GM19240 (cell line): ENCODE data around the gene TAOK1.
"Not testable (repeated sequence)": the region's sequence is repeated elsewhere in the genome, so short reads cannot be mapped to it uniquely, and the experiment has no call there.

Experiments used
- DNase-seq: peaks from one replicate; pipeline ENCODE4 v3.0.0; 2011; ENCODE audit warnings: low spot score; ENCODE audit not compliant: insufficient read length

The TAOK1 gene

DNA sequence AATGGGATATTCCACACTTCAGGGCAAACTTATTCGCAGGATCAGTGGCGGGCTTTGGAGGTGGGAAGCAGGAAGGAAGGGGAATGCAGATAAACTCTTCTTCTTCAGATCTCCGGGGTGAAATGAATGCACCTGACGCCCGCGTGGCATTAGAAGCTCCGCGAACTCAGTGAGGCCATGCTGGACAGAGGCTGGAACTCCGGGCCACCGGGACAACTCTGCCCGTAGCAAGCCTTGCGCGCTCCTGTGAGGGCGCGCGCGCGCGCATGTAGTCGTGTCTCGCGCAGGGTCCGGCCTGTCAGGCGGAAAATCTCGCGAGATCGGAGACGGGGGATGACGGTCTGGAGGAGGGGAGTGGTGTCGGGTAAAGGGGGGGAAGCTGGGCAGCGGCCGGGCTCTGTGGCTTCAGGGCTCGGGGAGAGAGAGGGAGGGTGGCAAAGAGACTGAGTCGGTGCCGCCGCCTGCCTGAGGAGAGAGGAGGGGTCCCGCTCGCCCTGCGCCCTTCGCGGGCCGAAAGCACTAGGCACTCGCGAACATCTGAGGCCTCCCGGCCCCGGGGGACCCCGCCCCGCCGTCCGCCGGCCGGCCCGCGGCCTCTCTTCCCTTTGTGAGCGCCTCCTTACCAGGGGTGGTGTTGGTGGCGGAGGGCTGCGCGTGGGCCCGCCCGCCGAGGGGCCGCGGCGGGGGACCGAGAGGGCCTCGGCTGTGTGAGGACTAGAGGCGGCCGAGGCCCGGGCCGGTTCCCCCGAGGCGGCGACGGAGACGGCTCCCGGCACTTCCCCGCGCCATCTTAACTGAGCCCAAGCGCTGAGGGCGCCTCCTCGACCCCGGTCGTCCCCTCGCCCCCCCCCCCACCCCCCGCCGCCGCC, at the start of gene TAOK1:
Gene TAOK1 (plus strand): TSS at position 382 of the 869 bp plus-strand sequence. CDS start 61,186 bp downstream, outside the sequence.
- peak; percentile 72 for DNase-seq

- no peak for DNase-seq
Observed at GRCh38 chr17:29341726-29342125, 48.4 kb upstream of the TAOK1 start.

GRCh38 chr17:29342158-29342765, 47.9 kb upstream of the TAOK1 start:
- no peak for DNase-seq

GRCh38 chr17:29344201-29344856, 45.8 kb upstream of the TAOK1 start:
- no peak for DNase-seq

GRCh38 chr17:29345066-29345465, 45.1 kb upstream of the TAOK1 start:
- DNase-seq = no peak

DNA sequence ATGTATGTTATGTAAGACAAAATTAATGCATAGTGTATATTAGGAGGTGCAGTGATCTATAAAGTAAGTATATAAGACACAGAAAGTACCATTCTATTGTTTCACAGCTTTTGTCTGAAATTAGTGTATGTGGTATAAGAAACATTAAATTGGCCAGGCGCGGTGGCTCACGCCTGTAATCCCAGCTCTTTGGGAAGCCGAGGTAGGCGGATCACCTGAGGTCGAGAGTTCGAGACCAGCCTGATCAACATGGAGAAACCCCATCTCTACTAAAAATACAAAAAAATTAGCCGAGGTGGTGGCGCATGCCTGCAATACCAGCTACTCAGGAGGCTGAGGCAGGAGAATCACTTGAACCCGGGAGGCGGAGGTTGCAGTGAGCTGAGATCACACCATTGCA, 44.7 kb upstream of the TAOK1 start:
- DNase-seq = not testable (repeated sequence)

- no peak for DNase-seq
Observed at GRCh38 chr17:29346462-29346861, 43.7 kb upstream of the TAOK1 start.

DNA sequence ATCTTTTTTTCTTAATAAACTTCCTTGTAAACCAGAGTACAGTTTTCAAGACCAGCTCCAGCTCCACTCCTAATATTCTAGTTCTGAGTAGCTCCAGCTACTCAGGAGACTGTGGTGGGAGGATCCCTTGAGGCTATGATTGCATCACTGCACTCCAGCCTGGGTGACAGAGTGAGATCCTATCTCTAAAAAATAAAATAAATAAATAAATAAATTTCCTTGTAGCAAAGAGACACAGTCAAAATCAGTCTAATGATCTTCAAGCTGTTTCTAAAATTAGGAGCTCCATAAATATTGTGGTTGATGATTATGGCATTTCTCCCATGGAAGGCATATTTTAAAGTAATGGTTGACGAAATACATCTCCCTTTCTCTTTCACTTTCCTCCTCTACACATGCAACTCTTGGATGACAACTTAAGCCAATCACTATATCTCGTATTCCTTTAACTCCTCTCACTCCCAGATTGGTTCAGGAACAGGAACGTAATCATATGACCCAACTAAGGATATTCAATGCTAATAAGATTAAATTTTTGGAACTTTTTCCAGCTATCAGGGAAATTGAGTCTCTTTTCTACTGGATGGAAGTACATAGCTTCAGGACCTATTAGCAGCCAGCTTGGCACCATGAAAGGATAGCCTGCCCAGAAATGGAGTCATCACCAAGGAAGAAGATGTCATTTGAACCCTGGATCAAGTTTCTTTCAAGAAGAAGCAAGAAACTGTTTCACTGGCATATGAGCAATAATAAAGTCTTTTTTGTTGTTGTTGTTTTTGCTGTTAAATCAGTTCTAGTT, 42.1 kb upstream of the TAOK1 start:
- DNase-seq = no peak

GRCh38 chr17:29349409-29349808, 40.8 kb upstream of the TAOK1 start:
- DNase-seq = no peak

GRCh38 chr17:29352146-29352545, 38.0 kb upstream of the TAOK1 start:
- no peak for DNase-seq

DNA sequence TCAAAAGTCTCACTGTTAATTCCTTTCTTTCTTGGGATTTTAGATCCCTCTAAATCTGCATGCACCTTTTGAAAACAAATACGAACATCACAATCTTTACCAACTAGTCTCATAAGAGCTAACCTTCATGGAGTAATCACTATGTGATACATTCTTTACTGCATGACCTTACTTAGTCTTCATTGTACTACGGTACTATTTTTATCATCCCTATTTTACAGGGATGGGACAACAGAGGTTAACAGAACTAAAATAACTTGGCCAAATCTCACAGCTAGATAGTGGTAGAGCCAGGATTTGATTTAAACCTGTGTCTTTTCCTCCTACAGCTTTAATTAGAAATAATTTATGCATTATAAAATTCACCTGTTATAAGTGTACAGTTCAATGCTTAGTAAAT, 32.9 kb upstream of the TAOK1 start:
- no peak for DNase-seq

DNA sequence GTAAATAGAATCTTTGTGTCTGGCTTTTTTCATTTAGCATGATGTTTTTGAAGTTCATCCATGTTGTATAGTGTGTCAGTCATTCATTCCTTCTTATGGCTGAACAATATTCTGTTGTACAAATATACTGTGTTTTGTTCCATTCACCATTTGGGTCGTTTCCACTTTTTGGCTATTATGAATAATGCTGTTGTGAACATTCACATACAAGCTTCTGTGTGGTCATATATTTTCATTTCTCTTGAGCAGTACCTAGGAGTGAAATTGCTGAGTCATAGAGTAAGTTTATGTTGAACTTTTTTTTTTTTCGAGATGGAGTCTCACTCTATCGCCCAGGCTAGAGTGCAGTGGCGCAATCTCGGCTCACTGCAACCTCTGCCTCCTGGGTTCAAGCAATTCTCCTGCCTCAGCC, 32.3 kb upstream of the TAOK1 start:
- DNase-seq = no peak

- DNase-seq = no peak
Observed at GRCh38 chr17:29358416-29358815, 31.7 kb upstream of the TAOK1 start.

- DNase-seq = no peak
Observed at GRCh38 chr17:29359777-29360176, 30.4 kb upstream of the TAOK1 start.

- DNase-seq = no peak
Observed at GRCh38 chr17:29363716-29364115, 26.4 kb upstream of the TAOK1 start.

- DNase-seq = no peak
Observed at GRCh38 chr17:29364691-29365090, 25.5 kb upstream of the TAOK1 start.

- no peak for DNase-seq
Observed at GRCh38 chr17:29368161-29368560, 22.0 kb upstream of the TAOK1 start.

GRCh38 chr17:29368926-29369325, 21.2 kb upstream of the TAOK1 start:
- no peak for DNase-seq

DNA sequence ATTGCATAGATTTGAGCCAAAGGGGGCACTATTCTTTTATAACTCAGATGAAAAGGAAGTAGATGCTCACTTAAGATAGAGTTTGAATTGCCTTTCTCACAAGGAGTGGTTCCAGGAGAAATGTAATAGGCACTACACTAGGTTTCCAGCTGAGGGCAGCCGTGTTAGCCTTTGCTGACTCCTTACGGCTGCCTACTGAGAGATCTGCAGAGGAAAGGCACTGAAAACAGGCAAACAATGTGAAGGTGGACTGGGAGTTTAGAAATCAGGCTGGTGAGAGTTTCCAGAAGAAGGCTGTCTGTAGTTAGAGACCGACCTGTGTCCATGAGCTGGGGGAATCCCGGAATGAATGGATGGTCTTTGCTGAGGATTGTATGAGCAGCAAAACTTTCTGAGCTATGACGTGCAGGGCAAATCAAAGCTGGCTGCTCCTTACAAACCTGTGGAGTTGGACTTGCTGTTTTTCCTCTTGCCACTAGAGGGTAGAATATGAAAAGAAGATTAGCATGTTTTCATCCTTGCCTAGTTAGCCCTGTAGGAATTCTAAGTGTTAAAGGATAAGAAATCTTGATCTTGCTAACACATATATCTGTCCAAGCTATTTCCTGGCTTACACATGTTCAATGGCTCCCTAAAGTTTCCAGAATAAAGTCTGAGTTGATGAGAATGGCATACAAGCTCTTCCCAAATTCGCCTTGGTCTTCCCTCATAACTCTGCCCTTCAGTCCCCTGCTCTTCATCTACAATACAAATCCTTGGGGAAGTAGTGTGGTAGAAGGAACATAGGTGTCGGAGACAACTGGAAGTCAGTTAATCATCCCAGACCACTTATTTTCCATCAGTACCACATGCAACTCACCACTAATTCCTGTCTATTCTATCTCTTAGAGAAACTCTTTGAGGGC, 20.1 kb upstream of the TAOK1 start:
- peak; percentile 53 for DNase-seq

- no peak for DNase-seq
Observed at GRCh38 chr17:29376667-29377270, 13.4 kb upstream of the TAOK1 start.
